ENCODE data around the gene PRDX4. TPM values are rescaled to one million over a fixed set of nuclear protein-coding genes. Genes with fewer than 3 reads are reported as not detected.

The PRDX4 gene
- total and polyA plus RNA-seq, 12 donors = 23.1 to 527 (median 136) TPM

DNA sequence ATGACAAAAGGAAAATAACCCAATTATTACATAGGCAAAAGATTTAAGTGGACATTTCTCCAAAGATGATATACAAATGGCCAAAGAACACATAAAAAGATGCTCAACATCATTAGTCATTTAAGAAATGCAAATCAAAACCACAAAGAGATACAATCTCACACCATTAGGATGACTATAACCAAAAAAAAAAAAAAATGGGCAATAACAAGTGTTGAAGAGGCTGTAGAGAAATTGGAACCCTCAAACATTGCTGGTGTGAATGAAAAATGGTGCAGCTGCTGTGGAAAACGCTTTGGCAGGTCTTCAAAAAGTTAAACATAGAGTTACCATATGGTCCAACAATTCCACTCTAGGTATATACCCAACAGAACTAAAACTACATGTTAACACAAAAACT, 5.6 kb upstream of the PRDX4 start:
- WGBS, 4 donors = 24 to 81% (median 50%) methylated on average over 1 of the region's 1 CpG
- Histone ChIP-seq H3K27me3 (peaks cover 4% of the 10 kb centered on the region), H3K4me3 (no peak overlapping the region), H3K36me3 (replicated peaks in 1 of 2) (peaks cover 0 to 4% of the 10 kb centered on the region in 2 donors), H3K4me1 (replicated peaks in 1 of 2) (peaks cover 0 to 3% of the 10 kb centered on the region in 2 donors), H3K27ac (no peak overlapping the region), H3K9me3 (replicated peaks in 1 of 3) (no peaks in the 10 kb centered on the region)
- no peak for DNase-seq
- TF ChIP-seq POLR2A (IDR thresholded peaks at IDR 0.05) = no peak
- TF ChIP-seq, protein P1, sequence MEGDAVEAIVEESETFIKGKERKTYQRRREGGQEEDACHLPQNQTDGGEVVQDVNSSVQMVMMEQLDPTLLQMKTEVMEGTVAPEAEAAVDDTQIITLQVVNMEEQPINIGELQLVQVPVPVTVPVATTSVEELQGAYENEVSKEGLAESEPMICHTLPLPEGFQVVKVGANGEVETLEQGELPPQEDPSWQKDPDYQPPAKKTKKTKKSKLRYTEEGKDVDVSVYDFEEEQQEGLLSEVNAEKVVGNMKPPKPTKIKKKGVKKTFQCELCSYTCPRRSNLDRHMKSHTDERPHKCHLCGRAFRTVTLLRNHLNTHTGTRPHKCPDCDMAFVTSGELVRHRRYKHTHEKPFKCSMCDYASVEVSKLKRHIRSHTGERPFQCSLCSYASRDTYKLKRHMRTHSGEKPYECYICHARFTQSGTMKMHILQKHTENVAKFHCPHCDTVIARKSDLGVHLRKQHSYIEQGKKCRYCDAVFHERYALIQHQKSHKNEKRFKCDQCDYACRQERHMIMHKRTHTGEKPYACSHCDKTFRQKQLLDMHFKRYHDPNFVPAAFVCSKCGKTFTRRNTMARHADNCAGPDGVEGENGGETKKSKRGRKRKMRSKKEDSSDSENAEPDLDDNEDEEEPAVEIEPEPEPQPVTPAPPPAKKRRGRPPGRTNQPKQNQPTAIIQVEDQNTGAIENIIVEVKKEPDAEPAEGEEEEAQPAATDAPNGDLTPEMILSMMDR (IDR thresholded peaks at IDR 0.05) = no peak
- intact Hi-C loops (cut with DNase I) = no loop called here

DNA sequence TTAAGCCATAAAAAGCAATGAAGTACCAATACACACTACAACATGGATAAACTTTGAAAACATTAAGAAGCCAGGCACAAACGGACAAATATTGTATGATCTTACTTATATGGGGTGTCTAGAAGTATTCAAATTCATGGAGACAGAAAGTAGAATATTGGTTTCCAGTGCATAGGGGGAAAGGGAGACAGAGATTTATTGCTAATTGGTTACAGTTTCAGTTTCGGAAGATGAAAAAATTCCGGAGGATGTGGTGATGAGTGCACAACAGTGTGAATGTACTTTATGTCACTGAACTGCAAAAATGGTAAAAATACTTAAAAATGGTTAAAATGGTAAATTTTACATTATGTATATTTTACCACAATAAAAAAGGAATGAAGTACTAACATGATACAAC, 5.1 kb upstream of the PRDX4 start:
- TF ChIP-seq, protein P1 (IDR thresholded peaks at IDR 0.05) = no peak
- TF ChIP-seq POLR2A (IDR thresholded peaks at IDR 0.05) = no peak
- H3K4me1 ChIP-seq (replicated peaks in 1 of 2) = peaks cover 0 to 7% of the 10 kb centered on the region in 2 donors
- H3K36me3 ChIP-seq (replicated peaks in 1 of 2) = peaks cover 0 to 4% of the 10 kb centered on the region in 2 donors
- WGBS, 4 donors = 59 to 76% (median 61%) methylated on average over 3 of the region's 3 CpGs
- intact Hi-C loops (cut with DNase I) = no loop called here
- H3K9me3 ChIP-seq (replicated peaks in 1 of 3) = no peaks in the 10 kb centered on the region
- DNase-seq = no peak
- H3K4me3 ChIP-seq = no peak overlapping the region
- H3K27ac ChIP-seq = no peak overlapping the region
- peaks cover 4% of the 10 kb centered on the region for H3K27me3 ChIP-seq

DNA sequence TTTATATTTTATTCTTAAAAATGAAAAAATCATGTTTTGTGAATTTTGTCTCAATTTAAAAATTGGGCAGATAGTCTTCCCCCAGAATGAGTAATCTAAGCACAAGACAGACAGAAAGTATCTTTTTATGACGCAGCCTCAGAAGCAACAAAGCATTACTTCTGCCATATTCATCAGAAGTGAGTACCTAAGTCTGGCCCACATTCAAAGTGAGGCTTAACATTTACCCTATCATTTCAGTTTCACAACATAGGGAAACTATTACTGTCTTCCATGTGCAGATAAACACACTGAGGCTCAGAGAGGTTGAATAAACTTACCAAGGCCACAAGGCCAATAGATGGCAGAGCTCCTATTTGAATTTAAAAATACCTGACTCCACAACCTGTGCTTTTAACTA, 4.4 kb upstream of the PRDX4 start:
- TF ChIP-seq, protein P1 (IDR thresholded peaks at IDR 0.05) = no peak
- no peak for TF ChIP-seq POLR2A (IDR thresholded peaks at IDR 0.05)
- Histone ChIP-seq H3K4me1 (replicated peaks in 1 of 2) (peaks cover 0 to 7% of the 10 kb centered on the region in 2 donors), H3K4me3 (no peak overlapping the region), H3K9me3 (replicated peaks in 1 of 3) (no peaks in the 10 kb centered on the region), H3K27ac (no peak overlapping the region), H3K27me3 (peaks cover 4% of the 10 kb centered on the region), H3K36me3 (replicated peaks in 1 of 2) (peaks cover 0 to 4% of the 10 kb centered on the region in 2 donors)
- peak in 2 of 7 donors; percentile 6 to 12 for DNase-seq
- intact Hi-C loops (cut with DNase I) = no loop called here
- WGBS, 4 donors = 50 to 60% (median 55%) methylated on average over 1 of the region's 1 CpG

DNA sequence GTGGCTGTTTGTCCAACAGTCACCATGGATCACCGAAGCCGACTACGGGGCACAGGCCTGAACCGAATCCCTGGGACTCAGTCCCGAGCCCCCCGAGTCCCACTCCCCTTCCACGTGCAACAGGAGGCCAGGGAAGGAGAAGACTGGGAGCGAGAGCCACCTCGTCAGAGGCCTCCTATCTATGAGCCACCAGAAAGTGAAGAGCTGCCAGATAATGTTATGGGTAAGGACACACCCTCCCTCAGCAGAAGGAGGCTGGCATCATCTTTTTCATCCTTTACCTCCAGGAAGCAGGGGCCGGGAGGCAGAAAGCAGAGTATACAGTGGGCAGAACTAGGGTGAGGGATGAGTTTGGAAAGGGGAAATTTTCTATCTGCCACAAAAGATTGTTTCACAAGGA, 2.8 kb upstream of the PRDX4 start:
- H3K4me1 ChIP-seq (replicated peaks in 1 of 2) = peaks cover 0 to 10% of the 10 kb centered on the region in 2 donors
- intact Hi-C loops (cut with DNase I) = no loop called here
- WGBS, 4 donors = 81 to 100% (median 94%) methylated on average over 1 to 10 of the region's 10 CpGs
- TF ChIP-seq POLR2A (IDR thresholded peaks at IDR 0.05) = no peak
- TF ChIP-seq, protein P1 (IDR thresholded peaks at IDR 0.05) = no peak
- no peaks in the 10 kb centered on the region for H3K9me3 ChIP-seq (replicated peaks in 1 of 3)
- H3K27ac ChIP-seq = no peak overlapping the region
- H3K27me3 ChIP-seq = no peaks in the 10 kb centered on the region
- H3K36me3 ChIP-seq (replicated peaks in 1 of 2) = peaks cover 0 to 4% of the 10 kb centered on the region in 2 donors
- DNase-seq = no peak
- no peak overlapping the region for H3K4me3 ChIP-seq
